Hepatocyte (in vitro differentiated cells): ENCODE data around the gene NEURL4.

ENCODE experiments used
- CTCF ChIP-seq: fragments of 200-600 bp; sonication (generic); IDR thresholded peaks from 2 replicates; pipeline ENCODE4 v1.5.1; 2016; ENCODE audit warnings: antibody characterized with exemption, mild to moderate bottlenecking; ENCODE audit not compliant: poor library complexity
- EZH2 ChIP-seq: fragments of 200-600 bp; sonication (generic); IDR thresholded peaks from 2 replicates; pipeline ENCODE4 v1.6.1; 2016; ENCODE audit warnings: antibody characterized with exemption, mild to moderate bottlenecking, borderline replicate concordance

DNA sequence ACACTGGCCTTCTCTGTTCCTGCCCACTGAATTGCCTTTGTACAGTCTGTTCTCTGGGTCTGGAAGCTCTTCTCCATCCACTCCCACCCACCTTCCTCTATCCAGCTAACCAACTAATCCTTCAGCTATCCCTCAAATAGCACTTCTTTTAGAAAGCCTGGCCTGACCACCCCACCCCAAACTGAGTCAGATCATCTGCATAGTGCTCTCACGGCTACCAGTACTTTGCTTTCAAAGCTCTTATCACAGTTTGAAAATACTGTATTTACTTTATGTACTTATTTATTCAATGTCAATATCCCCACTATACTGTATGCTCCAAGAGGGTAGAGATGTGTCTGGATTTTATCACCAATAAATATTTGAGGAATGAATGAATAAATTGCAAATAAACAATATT lies 62.4 kb downstream of the NEURL4 start:
- TF ChIP-seq CTCF (no peak), EZH2 (no peak)
